GM21390 (cell line): ENCODE data around the gene MAGI1.
"Not testable (repeated sequence)": the region's sequence is repeated elsewhere in the genome, so short reads cannot be mapped to it uniquely, and the experiment has no call there.

Experiments used
- ATAC-seq: cut with Tn5 transposase; IDR thresholded peaks from one replicate; pipeline ENCODE4 v1.9.1; 2021; ENCODE audit not compliant: unreplicated experiment

MAGI1 gene

DNA sequence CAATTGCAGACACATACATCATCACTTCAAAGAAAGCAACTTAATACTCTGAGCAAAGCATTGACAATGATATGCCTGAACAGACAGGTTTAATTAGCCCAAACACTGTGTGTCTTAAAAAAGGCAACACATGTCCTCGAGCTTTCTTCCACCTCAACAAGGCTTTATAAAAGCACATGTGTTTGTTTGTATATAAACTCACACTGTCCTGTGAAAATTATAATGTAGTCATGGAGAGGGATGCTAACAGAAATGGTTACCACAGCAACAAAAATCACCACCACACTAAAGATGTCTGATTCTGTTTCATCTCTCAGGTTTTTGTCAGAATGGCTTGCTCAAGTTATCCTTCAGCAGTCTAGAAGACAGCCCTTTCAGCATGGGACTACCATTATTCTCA lies 314.7 kb downstream of the MAGI1 start:
- ATAC-seq: no peak

DNA sequence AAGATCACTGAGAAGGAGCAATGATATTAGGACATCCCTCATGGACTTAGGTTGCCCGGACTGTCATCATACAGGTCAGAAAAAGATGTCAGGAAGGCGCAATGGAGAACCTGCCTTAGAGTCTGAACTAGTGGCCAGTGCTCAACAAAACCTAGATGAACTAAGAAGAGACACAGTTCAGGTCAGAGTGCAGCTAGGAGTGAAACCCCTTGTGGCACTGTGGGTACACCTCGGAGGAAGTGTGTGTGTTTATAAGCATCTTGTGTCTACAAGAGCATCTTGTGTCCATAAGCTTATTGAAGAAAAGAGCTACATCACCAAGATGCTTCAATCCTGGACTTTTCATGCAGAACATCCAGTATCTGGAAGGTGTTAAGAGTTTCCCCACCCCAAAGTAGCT lies 315.7 kb downstream of the MAGI1 start:
- ATAC-seq: no peak

DNA sequence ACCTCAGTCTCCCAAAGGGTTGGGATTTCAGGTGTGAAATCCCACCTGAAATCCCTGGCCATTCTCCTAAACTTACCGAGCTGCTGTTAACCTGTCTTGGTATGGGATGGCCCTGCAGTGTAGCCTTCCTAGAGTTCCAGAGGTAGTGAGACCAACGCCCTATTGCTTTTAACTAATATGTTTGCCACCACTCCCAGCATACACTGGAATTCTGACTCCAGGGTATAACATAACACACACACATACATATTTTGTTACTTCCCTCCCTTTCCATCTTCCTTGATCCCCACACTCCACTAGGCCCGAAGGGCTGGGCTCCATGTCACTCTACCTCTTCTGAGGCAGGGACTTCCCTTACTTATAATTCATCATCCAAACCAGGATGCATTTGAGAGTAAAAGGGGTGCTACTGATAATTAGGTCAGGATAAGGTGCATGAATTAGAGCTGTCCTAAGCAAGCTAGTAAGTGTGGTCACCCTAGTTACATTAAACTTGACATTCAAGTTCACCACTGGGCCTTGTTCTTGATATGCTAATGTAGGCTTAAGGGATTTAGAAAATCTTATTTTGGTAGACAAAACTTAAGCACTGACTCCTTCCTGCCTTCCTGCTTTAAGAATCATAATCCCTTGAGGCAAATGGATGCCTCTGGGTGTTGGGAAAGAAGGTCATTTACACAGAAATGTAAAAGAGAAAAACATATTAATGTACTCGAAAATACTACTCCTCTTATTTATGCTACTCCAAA lies 317.6 kb downstream of the MAGI1 start:
- no peak for ATAC-seq

DNA sequence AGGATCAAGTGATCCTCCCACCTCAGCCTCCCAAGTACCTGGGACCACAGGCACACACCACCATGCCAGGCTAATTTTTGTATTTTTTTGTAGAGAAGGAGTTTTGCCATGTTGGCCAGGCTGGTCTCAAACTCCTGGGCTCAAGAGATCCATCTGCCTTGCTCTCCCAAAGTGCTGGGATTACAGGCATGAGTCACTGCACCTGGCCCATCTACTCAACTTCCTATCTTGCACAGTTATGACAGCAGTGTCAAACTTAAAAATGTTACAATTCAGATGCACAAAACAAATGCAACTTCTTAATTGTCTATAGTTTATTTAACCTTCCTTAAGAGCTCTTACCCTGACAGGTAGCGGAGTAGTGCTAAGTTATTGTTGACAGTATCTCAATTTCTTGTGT lies 319.1 kb downstream of the MAGI1 start:
- ATAC-seq: not testable (repeated sequence)

DNA sequence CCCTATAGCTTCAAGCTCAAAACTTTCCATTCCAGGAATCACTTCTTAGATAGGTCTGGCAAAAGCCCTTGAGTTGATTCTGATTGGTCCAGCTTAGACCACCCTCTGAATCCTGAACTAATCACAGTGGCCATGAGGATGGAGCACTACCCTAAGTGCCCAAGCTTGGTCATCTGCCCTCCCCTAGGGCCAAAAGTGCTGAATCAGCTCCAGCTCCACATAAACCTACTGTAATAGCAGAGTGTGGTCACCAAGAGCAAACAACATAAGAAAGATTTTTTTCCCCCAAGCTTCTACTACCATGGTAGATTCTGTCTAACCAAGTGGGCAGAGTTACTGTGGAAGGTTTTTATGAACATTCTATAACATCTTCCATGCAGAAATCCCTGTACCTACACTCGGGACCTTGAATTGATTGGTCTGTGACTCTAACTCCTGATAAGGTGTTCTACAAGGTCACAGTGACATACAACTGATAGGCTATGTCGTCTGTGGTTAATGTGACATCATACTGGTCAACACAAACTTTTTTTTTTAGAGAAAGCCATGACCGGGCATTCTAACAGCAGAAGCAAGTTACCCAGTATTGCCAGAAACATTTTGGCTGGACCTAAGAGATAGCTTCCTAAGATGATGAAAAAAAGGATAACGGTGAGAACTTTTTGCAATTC lies 320.9 kb downstream of the MAGI1 start:
- no peak for ATAC-seq

DNA sequence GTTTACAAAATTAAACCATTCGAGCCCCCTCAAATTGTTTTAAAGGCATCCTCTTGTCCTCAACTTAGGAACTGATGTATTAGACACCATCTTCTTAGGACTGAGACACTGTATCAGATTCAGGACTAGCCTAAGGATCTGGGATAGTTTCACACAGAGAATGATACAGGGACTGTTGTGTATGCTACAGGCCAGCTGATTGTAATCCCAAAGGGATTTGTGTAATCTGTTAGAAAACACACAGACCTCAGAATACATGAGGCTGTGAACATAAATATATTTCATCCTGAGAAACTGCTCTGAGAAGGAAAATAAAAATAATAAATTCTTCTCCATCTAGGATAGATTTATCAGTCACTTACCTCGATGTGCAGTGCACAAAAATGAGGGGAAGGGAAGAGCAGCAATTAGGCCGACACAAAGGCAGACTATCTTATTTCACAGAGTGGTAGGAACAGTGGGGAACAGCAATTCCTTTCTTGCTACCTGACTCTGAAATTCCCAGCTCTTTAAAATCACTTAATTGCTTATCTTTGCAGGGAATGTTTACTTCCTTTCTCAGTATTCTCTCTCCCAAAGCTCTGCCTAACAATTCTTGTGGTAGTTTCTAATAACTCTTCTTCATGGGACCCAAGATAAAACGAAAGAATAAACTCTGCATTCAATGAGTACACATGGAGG lies 322.5 kb downstream of the MAGI1 start:
- no peak for ATAC-seq

DNA sequence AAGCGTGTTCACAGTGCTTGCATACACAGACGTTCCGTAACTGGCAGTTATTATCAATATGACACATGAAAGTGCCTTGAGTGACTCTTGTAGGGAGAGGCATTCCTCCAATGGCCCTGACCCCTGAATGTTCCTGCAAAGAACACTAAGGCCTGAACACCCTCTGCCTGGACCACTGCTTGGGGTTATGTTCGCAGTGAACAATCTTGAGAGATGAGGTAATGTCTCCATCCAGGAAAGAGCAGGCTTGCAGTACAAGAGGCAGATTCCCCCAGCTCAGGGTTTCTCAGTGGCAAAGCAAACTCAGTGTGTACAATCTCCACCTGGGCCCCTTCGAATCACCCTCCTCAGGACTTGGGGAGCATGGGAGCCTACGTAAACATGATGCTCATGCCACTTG lies 324.6 kb downstream of the MAGI1 start:
- ATAC-seq: no peak

DNA sequence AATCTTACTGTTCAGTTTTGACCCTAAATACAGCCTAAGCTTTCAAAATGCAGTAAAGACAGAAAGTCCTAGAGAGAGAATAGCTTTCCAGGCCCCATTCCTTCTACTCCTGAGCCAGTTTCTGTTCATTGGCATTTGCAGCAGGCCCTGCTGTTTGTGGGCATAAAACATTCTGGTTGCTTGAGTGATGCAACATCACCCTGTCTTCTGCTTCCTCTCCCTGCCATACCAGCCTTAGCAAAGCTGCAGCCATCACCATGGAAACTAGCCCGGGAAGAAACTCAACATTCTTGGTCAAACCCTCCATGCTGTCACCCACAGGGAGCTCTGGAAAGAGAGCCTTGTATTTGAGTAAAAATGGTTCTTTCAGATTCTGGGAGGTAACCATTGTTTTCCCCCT lies 325.7 kb downstream of the MAGI1 start:
- ATAC-seq: no peak

DNA sequence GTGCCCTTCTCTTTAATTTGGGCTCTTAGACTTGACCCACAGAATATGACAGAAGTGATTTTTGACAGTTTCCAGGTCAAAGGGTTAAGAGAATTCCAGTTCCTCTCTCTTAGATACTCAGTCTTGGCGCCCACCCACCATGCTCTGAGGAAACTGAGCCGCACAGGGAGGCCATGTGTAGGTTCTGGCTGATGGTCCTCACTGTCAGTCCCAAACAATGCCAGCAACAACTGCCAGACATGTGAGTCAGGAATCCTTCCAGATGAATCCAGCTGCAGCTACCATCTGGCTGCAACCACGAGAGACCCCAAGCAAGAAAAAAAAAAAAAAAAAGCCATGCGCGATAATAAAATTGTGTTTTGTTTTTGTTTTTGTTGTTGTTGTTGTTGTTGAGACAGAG lies 326.6 kb downstream of the MAGI1 start:
- ATAC-seq: no peak

DNA sequence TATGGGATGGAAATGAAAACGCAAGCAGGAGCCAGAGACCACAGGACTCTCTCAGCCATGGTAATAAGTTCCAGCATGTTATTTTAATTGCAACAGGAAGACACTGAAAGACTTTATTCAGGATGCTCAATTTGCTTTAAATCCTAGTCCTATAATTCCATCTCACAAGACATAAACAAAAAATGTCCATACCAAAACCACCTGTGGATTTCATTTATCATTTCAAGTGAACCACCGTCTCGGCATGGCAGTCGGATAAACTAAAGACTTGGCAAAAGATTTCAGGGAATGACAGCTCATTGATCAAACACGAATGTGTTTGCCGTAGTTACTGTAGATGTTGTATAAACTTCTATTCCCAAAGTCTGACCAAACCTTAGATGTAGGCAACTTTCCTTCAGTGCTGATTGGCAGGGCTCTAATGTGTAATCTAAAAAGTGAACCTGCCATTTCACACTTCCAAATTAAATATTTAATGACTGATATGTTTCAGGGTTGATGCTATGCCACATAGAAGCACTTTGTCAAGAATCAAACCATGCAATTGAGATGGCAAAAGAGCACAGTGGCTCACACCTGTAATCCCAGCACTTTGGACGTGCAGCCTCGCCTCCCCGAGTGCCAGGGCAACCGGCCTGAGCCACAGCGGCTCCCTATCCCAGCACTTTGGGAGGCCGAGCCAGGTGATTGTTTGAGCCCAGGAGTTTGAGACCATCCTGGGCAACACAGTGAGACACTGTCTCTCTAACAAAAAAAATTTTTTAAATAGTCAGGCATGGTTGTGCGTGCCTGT lies 331.7 kb downstream of the MAGI1 start:
- ATAC-seq: no peak

DNA sequence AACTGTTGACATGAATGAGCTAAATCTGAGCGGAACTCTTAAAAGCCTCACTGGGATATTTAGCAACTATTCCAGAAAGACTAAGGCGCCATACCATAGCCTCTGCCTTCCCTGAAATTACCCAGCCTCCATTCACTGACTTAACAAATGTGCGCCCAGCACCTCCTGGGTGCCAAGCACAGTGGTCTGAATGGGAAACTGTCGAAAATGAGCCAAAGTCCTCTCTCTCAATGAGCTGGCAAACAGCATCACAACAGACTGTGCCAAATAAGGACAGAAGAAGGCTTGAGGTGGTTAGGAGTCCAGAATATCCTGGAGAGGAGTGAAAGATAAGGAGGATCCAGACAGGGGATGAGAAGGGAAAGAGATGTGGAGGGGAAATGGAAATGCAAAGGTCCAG lies 332.4 kb downstream of the MAGI1 start:
- ATAC-seq: no peak

DNA sequence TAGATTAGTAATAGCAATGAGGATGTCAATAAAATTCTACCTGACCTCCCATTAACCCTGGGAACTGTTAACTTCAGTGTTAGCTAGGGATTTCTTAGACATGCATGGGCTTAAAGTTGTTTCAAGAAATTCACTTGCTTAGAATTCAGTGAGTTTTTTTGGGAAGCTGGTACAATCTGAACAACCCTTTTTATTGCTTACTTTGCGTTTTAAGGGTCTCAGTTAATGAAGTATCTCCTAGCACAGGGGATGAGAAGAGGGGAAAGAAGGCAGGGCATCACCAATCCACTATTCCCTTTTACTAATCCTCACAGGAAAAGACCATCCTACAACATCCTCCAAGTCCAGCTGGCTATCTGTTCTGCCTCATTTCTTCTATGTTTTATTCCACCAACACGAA lies 334.9 kb downstream of the MAGI1 start:
- no peak for ATAC-seq

DNA sequence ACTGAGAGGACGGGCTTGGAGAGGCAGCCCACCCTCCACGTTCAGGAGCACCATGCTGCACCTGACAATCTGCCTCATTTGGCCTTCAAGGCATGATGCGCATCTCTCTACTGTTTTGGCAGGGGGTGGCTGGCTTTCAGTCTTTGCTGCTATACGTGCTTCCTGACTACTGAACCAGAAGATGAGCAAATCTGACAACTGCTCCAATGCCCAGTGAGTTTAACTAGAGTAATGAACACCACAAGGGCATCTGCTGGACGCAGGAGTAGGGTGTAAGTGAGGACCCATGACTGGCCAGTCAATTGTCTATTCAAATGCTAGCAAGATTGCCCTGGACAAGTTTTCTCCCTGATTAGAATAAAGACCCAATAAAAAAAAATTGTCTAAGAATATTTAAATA lies 335.7 kb downstream of the MAGI1 start:
- ATAC-seq: no peak

DNA sequence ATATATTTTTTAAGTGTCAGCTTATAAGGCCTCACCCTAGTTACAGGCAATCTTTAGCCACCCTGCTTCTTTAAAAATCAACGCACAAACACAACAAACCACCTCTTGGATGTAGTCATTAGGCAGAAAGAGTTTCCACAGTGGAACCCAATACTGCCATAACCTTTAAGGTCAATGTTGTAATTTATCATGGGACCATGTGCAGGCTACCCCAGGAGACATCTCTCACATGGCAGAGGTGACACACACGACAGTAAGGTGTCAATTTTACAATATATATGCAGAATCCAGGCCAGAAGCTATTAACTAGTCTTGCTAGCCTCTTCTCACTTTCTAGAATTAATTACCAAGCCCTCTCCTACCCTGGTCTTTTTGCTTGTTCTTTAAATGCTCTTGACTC lies 336.5 kb downstream of the MAGI1 start:
- ATAC-seq: no peak

DNA sequence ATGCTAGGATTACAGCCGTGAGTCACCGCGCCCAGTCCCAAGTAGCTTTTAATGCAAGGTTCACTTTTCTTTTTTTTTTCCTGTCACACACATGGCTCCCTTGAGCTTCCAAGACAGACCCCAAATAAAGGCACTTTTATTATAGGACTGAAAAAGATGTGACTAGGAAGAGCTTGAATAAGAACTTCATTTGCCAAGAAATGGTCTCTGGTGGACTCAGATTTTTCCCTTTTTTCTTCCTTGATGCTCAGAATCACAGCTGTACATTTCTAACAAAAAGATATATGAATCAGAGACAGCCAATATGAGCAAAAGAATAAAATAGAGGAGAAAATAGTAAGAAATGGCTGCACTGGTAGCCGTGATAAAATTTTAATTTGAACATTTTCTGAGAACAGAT lies 337.2 kb downstream of the MAGI1 start:
- ATAC-seq: no peak

DNA sequence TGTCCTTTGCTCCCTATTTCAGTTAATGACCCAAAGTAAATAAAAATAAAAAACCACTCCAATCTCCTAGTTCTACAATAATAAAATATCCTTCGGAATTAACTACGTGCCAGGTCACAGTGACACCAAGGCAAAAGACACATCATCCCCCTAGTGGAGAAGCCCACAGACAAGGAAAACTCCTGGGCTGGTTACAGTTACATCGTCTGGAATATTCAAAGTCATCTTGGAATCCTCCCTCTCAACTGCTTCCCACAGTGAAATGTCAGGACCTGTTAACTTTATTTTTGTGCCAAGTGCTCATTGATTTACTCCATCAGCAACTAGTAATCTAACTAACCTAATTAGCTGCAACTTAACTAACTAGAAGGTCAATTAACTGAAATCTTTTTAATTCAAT lies 349.3 kb downstream of the MAGI1 start:
- ATAC-seq: no peak

DNA sequence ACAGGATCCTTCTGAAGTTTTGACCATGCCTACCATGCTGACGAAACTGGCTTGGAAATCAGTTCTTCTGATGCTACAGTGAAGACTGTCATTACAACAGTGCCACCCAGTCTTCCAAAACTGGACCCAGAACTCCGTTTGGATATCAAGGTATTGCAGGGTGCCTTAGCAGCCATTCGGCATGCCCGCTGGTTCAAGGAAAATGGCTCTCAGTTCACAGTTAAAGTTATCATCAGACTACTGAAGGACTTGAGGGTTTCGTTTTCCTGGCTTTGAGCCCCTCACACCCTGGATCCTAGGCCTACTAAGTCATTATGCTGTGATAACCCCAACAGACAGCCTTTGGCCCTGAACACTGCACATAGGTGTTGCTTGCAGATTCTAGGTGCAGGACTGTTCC lies 351.0 kb downstream of the MAGI1 start:
- no peak for ATAC-seq

DNA sequence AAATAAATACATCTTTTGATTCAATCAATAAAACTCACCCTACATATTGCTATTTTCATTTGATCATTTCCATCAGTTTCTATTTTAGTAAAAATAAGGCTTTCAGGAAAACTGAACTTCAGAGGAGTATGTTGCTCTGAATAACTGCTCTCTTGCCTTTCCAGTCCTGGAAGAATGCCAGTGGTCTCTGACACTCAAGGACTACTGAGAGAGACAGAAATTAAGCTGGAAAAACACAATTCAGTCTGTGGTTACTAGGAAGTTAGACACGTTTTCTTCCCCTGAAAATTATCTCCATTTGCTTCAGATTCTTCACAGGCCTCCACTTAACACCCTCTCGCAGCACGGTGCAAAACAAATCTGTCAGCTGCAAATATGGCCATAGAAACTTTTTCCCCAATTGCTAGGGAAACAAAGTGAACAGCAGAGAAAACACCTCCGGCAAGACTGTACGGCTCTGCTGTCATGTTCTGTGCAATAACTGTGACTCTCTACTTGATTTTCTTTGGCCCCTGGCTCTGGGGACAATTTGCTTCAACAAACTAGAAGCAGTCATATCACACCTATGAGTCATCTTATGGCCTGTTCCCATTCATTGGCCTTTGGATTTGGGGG lies 353.0 kb downstream of the MAGI1 start:
- no peak for ATAC-seq

DNA sequence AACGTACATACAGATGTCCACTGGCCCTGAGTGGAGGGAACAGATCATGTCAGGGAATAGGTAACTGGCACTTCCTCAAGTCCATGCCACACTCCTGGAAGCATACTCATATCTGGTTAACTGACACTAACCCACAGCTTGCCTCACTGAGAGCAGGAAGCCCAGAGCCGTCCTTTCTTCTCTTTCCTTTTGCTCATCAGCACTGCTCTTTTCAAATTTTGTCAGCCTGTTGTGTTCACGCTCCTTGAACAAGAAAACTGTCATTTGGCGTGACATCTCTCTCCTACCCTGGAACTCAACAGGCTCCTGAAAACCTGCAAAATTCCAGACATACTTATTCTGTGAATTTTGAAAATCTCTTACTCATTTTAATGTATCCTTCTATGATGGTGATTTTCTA lies 360.2 kb downstream of the MAGI1 start:
- ATAC-seq: no peak

DNA sequence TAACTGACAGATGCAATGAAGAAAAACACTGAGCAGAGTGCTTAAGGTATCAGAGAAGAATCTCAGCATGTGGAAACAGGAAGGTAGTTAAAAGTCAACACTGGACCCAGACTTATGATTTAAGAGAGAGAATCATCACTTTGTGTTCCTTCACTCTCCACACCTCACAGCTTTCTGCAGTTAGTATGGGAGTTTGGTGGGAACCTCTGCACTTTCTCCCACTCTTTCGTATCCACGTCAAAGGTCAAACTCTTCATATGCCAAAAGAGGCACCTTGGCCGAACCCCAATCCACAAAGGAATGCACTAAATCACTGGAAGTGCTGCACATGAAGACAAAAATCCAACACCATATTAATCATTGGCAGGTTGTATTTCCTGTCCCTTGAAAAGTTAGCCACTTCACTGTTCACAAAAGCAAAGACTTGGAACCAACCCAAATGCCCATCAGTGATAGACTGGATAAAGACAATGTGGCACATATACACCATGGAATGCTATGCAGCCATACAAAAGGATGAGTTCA lies 361.2 kb downstream of the MAGI1 start:
- ATAC-seq: no peak

DNA sequence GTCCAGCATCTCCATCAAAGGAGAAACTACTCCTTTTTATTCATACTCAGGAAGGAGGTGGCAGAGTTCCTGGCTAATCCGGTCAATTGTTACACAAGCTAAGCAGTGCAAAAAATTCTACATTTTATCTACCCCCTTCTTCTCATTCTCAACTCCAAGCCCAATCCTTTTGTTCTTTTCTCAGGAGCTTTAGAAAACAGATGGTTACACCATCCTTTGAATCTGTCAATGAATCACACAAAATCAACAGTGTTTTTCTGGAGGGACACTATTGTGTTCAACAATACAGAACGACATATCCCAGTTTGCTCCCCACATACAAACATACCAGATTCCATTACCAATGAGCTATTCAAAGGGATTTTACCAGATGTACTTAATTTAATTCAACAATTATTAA lies 362.1 kb downstream of the MAGI1 start:
- no peak for ATAC-seq
